Pons (tissue), 1 donor: ENCODE data around the gene MGMT.

Source experiments
- DNase-seq: peaks from one replicate; pipeline ENCODE4 v3.0.0-alpha.2; 2016; ENCODE audit warnings: low spot score

Gene MGMT

DNA sequence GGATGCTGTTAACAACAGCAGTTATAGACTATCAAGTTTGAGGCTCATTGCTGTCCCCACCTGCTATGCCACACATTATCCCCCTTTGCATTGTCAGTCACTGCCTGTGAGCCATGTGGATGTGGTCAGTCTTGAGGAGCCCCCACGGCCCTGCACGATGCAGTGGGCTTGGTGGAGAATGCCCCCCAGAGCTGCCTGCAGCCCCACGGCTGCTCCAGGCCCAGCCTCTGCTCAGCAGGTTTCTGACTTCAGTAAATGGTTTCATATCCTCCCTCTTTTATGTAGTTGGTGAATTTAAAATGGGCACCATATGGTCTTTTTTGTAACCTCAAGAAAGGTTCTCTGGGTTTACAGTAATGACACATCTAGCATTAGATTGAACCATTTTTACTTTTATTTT, 332.9 kb downstream of the MGMT start:
- DNase-seq, result no peak

DNA sequence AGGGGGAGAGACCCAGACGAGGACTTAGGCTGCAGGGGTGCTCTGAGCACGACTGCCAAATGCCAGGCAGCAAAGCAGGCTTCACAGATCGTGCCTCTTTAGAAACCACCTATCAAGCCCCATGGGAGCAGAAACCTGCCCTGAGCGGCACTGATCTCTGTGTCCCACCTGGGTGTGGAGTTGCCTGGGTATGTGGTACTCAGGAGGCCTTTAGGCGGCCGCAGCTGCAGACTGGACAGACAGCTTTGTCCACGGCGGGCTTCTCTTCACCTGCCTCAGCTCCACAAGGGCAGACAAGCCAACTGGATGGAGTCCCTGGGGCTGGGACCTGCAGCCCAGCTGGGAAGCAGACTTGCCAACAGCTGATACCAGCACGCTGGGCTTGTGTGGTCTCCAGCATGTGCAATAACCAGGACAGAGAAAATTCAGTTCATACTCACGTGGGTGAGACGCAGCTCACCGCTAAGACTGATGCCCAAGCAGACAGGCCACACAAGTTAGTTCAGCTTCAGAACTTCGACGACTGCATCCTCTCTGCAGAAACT, 333.8 kb downstream of the MGMT start:
- DNase-seq, result no peak

DNA sequence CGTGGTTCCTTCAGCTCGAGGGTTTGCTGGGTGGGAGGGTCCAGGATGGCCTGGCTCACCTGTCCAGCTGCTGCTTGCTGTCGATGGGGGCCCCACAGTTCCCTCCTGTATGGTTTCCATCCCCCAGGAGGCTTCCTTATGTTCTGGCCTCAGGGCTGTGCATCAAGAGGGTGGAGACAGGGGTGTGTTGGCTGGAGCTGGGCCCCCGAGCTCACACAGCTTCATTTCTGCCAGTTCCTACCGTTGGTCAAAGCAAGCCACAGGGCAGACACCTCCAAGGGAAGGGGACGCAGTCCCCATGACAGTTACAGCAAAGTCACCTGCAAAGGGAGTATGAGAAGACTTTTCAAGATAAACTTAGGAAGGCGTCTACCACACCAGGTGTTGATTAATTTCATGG, 340.2 kb downstream of the MGMT start:
- DNase-seq, result no peak

DNA sequence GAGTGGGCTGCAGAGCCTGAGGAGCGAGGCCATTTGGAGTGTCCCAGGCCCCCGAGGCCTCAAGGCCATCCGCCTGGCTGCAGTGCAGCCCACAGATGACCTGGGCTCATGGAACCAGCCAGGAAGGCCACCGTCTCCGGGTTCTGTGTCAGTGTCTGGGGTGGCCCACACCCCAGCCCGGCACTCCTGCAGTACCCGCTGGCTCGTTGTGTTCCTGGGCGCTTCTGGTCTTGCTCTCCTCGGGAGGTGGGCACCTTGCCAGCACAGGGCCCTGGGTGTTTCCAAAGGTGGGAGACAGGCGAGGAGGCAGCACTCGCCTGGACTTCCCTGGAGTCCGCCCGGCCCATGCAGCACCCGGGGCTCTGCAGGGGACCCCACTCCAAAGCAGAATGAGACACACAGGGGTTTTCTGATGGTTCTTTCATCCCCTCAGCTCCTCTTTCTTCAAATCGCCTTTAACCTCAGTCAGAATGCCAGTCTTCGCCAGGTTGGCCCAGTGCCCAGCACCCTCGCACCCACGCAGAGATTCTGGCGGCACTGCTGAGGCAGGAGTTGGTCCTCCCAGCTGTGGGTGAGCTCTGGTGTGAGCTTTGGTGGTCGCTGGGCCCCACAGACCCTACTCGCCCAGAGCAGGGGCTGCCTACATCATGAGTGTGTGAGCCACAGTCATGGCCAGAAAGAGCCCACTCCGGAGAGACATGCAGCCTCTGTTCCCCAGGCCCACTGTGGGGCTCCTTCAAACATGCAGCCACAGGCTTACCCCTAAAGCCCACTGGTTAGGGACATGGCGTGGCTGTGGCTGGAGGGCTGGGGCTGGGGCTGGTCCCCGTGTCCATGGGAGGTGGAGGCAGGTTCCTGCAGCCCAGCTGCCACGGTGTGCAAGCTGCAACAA, 341.3 kb downstream of the MGMT start:
- no peak for DNase-seq

DNA sequence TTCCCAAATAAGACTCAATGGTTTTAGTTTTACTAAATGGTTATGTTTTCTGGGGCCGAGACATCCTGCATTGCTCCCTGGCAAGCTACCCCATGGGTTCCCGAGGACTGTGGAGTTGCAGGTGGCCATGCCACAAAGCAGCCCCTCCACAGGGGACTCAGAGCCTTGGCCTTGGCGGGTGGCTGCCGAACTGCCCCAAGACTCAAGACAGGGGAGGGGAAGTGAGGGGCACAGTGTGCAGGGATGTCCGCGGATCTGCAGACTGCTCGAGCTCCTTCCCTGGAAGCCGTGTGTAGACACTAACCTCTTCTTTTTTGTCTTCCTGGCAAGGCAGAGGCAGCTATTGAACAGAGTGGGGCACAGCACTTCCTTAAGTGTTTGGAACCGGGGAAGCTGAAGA, 342.4 kb downstream of the MGMT start:
- DNase-seq, result no peak

DNA sequence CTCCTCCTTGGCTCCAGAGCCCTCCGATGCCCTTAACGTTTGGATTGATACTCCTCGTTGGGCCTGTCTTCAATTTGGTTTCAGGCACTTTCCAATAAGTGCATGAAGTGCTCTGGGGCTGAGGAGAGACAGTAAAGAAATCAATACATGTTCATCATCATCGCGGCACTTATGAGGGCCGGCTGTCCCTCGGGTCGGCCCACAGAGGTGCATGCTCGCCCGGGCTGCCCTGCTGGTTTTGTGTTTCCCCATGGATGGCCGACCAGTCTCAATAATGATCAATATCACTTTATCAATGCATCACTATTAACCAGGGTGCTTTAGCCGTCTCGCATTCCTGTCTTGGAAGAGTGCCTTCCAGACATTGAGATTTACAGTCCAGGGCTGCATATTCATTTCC, 342.8 kb downstream of the MGMT start:
- no peak for DNase-seq

DNA sequence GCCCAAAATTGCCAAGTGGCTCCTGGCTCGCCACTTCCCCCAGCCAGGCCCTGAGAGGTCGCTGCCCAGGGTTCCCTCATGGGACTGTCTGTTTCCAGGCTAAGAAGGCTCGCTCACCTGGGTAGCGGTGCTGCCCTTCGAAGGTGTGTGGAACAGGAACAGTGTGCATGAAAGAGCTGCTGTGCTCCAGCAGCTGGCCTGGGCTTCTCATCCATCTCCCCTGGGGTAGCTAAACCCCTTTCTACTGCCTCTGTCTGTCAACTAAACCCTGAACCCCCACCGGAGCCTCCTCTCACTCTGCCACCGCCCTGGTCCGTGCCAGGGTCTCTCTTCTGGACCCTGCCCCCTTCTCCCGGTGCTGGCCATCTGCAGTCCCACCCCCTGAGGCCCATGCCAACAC, 344.2 kb downstream of the MGMT start:
- DNase-seq, result no peak

DNA sequence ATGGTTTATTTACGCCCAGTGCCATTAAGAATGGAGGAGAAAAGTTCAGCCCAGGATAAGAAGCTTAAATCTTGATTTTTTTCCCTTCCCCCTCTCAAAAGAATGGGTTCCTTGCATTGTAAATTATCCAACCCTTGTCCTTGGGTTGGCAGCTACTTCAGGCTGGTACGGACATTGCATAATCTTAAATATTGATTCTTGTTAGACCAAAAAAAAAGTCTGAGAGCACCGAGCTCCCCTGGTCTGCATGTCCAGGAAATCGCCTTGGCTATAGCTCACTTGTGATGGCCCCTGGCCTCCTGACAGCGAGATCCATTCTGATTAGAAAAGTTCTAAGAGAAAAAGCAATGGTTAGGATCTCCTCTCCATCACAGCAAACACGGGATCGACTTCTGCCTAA, 345.4 kb downstream of the MGMT start:
- DNase-seq, result no peak

DNA sequence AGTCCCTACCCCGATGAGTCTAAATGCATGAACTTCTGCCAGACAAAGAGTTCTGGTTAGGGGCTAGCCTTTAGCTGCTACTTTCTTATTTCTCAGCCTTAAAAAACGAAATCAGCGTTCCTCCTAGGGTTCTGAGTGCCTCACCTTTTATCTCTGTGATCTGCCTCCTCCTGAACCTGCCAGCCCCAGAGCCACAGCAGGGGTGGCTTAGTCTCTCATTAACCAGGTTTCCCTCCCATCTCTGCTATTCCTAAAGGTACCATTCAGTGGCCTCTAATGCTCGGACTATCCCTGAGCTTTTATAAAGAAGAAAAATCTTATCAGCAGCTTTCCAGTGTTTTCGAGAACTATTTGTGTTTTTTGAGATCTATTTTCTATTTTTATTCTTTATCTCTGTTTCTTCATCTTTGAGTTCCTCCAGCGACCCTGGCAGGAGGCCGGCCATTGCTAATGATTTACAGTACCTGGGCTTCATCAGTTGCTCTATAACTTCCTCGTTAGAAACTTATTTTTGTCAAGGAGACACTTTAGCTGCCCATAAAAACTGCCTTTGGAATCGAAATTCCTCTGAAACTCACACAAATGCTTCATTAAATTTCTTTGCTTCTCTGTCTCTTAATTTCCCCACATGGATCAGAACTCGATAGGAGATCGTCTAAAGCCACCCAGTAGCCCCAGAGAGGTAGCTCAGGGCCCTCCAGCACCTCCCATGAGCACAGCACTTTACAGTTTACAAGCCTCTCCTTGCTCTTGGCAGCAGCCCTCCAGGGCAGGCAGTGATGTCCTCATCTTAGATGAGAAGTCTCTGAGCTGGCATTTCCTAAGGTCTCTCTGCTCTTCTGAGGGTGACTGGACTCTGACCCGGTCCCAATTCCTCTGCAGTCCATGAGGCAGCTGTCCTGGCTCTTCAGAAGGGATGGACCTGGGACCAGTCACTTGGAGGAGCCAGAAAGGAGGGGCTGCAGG, 347.9 kb downstream of the MGMT start:
- DNase-seq, result no peak

DNA sequence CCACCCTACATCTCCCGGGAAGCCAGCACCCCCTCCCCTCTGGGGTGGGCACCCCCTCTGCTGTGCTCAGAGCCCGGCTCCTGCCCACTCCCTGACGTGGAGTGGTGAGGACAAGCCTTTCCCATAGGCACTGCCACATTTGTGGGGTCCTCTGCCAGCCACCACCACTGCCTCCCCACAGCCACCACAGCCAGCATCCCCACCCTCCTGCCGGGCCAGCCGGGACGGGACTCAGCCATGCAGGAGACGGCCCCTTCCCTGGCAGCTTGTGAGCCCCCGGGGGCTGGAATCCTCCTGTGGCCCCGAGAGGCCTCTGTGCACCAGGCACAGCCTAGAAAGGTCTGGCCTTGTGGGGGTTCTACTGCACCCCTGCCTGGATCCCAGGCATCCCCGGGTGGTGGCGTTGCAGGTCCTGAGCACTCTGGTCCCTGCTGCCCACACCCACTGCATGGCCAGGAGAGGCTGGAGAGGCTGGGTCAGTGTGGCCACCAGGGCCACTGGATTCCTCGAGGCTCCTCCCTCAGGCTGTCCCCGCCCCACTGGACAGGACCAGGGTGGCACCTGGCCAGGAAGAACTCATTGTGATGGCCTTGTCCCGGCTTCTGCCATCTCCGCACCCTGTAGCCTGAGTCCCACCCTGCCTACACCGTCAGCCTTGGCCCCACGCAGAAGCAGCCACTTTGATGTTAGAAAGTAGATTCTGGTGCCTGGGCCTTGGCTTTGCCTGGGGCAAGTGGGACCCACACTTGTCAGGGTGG, 349.0 kb downstream of the MGMT start:
- no peak for DNase-seq

DNA sequence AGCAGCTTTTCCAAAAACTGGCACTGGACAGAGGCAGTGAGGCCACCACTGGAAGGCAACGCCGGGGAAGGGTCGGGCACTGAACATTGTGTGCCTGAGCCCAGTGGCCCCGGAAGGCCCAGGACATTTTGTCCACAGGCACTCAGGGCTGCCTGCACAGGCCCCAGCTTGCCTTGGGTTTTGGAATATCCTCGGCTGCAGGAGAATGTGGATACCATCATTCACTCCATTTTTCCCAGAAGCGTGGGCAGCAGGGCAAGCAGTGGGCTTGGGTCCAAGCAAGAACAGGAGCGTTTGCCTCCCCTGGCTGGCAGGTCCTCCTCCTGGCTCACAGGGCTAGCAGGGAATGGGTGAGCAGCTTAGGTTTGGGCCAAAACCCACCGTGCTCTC, 349.6 kb downstream of the MGMT start:
- DNase-seq, result no peak
